ENCODE results near the gene PLCD1. TPM values are rescaled to one million over a fixed set of nuclear protein-coding genes. Genes with fewer than 3 reads are reported as not detected.
"Not testable (repeated sequence)": the region's sequence is repeated elsewhere in the genome, so short reads cannot be mapped to it uniquely, and the experiment has no call there.

Gene PLCD1
- total RNA-seq, result 11.5 and 14.4 TPM in 2 replicates

GRCh38 chr3:38029400-38030125, at the start of gene PLCD1:
TSS of gene PLCD1 (minus strand) at chr3:38029642. CDS start at chr3:38029539, 103 bp downstream.
- intact Hi-C loops (cut with micrococcal nuclease), result no loop called here

- intact Hi-C loops (cut with micrococcal nuclease), result not testable (repeated sequence)
These were observed 47.6 kb upstream of the PLCD1 start for GRCh38 chr3:38077073-38077472.

GRCh38 chr3:38070013-38070412, 40.6 kb upstream of the PLCD1 start:
- intact Hi-C loops (cut with micrococcal nuclease), result no loop called here

GRCh38 chr3:38067508-38068233, 38.2 kb upstream of the PLCD1 start:
- intact Hi-C loops (cut with micrococcal nuclease), result no loop called here

- intact Hi-C loops (cut with micrococcal nuclease), result not testable (repeated sequence)
These were observed 35.0 kb upstream of the PLCD1 start for GRCh38 chr3:38064453-38064852.

GRCh38 chr3:38062809-38063208, 33.4 kb upstream of the PLCD1 start:
- intact Hi-C loops (cut with micrococcal nuclease), result no loop called here

GRCh38 chr3:38059591-38059990, 30.1 kb upstream of the PLCD1 start:
- intact Hi-C loops (cut with micrococcal nuclease), result no loop called here

- intact Hi-C loops (cut with micrococcal nuclease), result no loop called here
These were observed 29.7 kb upstream of the PLCD1 start for GRCh38 chr3:38059148-38059547.

- intact Hi-C loops (cut with micrococcal nuclease), result no loop called here
These were observed 25.1 kb upstream of the PLCD1 start for GRCh38 chr3:38054499-38055001.

GRCh38 chr3:38053813-38054498, 24.5 kb upstream of the PLCD1 start:
- intact Hi-C loops (cut with micrococcal nuclease), result not testable (repeated sequence)

- intact Hi-C loops (cut with micrococcal nuclease), result not testable (repeated sequence)
These were observed 23.8 kb upstream of the PLCD1 start for GRCh38 chr3:38053286-38053685.

GRCh38 chr3:38051131-38051530, 21.7 kb upstream of the PLCD1 start:
- intact Hi-C loops (cut with micrococcal nuclease), result no loop called here

- intact Hi-C loops (cut with micrococcal nuclease), result no loop called here
These were observed 20.1 kb upstream of the PLCD1 start for GRCh38 chr3:38049358-38050126.

GRCh38 chr3:38047896-38048295, 18.5 kb upstream of the PLCD1 start:
- intact Hi-C loops (cut with micrococcal nuclease), result no loop called here

- intact Hi-C loops (cut with micrococcal nuclease), result no loop called here
These were observed 17.4 kb upstream of the PLCD1 start for GRCh38 chr3:38046821-38047220.

GRCh38 chr3:38046027-38046426, 16.6 kb upstream of the PLCD1 start:
- intact Hi-C loops (cut with micrococcal nuclease), result no loop called here

- intact Hi-C loops (cut with micrococcal nuclease), result no loop called here
These were observed 14.0 kb upstream of the PLCD1 start for GRCh38 chr3:38043486-38043885.

GRCh38 chr3:38040401-38040800, 11.0 kb upstream of the PLCD1 start:
- intact Hi-C loops (cut with micrococcal nuclease), result no loop called here

GRCh38 chr3:38039899-38040261, 10.4 kb upstream of the PLCD1 start:
- intact Hi-C loops (cut with micrococcal nuclease), result loop anchor here (1.0 to 2.0 kb wide), 2 partner anchors 65 to 97 kb away; partner anchors contain the start of gene ACAA1

GRCh38 chr3:38039101-38039898, 9.9 kb upstream of the PLCD1 start, which contains the start of gene DLEC1:
TSS of gene DLEC1 (plus strand) at chr3:38039208. CDS start at chr3:38039226, 18 bp downstream.
- intact Hi-C loops (cut with micrococcal nuclease), result loop anchor here (1.0 to 2.0 kb wide), 2 partner anchors 64 to 98 kb away; partner anchors contain the start of gene ACAA1

Measured in T-helper 2 cell treated with Interferon-gamma antibody and Interleukin-4, amounts not matched to agents 100 ng/mL and 5 ng/mL, for 36 hours (primary cell).